Measurements from ENCODE around the gene CA10. TPM values are rescaled to one million over a fixed set of nuclear protein-coding genes. Genes with fewer than 3 reads are reported as not detected.

CA10 gene
- total RNA-seq, 1 donor from 2014 or later: 2.2 TPM

GRCh38 chr17:51608251-51608933 is 550.1 kb downstream of the CA10 start:
- H3K27ac Mint-ChIP-seq: no peak overlapping the region
- no peak overlapping the region for H3K4me3 Mint-ChIP-seq
- no peak for DNase-seq (ENCODE audit: extremely low spot score, unreplicated experiment)
- no peaks in the 10 kb centered on the region for H3K27me3 Mint-ChIP-seq
- no peaks in the 10 kb centered on the region for H3K36me3 Mint-ChIP-seq
- peaks cover 24% of the 10 kb centered on the region for H3K4me1 Mint-ChIP-seq (ENCODE audit: unreplicated experiment)
- no peak for TF ChIP-seq CTCF (conservative IDR thresholded peaks at IDR 0.05)
- peaks cover 3% of the 10 kb centered on the region for H3K9me3 Mint-ChIP-seq

- H3K9me3 Mint-ChIP-seq: no peaks in the 10 kb centered on the region
- DNase-seq (ENCODE audit: extremely low spot score, unreplicated experiment): no peak
- no peak overlapping the region for H3K4me3 Mint-ChIP-seq
- H3K27me3 Mint-ChIP-seq: no peaks in the 10 kb centered on the region
- no peak for TF ChIP-seq CTCF (conservative IDR thresholded peaks at IDR 0.05)
- peaks cover 24% of the 10 kb centered on the region for H3K4me1 Mint-ChIP-seq (ENCODE audit: unreplicated experiment)
- H3K36me3 Mint-ChIP-seq: no peaks in the 10 kb centered on the region
- H3K27ac Mint-ChIP-seq: no peak overlapping the region
Observed at GRCh38 chr17:51607512-51607911, 551.0 kb downstream of the CA10 start.

- Mint-ChIP-seq H3K9me3 (no peaks in the 10 kb centered on the region), H3K36me3 (no peaks in the 10 kb centered on the region), H3K4me1 (ENCODE audit: unreplicated experiment) (peaks cover 18% of the 10 kb centered on the region), H3K27me3 (no peaks in the 10 kb centered on the region), H3K4me3 (no peak overlapping the region), H3K27ac (no peak overlapping the region)
- TF ChIP-seq CTCF (conservative IDR thresholded peaks at IDR 0.05): no peak
- DNase-seq (ENCODE audit: extremely low spot score, unreplicated experiment): no peak
Observed at GRCh38 chr17:51604299-51605020, 554.1 kb downstream of the CA10 start.

- Mint-ChIP-seq H3K4me1 (ENCODE audit: unreplicated experiment) (no peaks in the 10 kb centered on the region), H3K4me3 (no peak overlapping the region), H3K9me3 (no peaks in the 10 kb centered on the region), H3K27ac (no peak overlapping the region), H3K36me3 (no peaks in the 10 kb centered on the region), H3K27me3 (no peaks in the 10 kb centered on the region)
- no peak for DNase-seq (ENCODE audit: extremely low spot score, unreplicated experiment)
- no peak for TF ChIP-seq CTCF (conservative IDR thresholded peaks at IDR 0.05)
Observed at GRCh38 chr17:51601622-51602261, 556.8 kb downstream of the CA10 start.

- no peak overlapping the region for H3K4me3 Mint-ChIP-seq
- no peaks in the 10 kb centered on the region for H3K36me3 Mint-ChIP-seq
- H3K4me1 Mint-ChIP-seq (ENCODE audit: unreplicated experiment): no peaks in the 10 kb centered on the region
- no peak overlapping the region for H3K27ac Mint-ChIP-seq
- DNase-seq (ENCODE audit: extremely low spot score, unreplicated experiment): no peak
- no peak for TF ChIP-seq CTCF (conservative IDR thresholded peaks at IDR 0.05)
- no peaks in the 10 kb centered on the region for H3K9me3 Mint-ChIP-seq
- no peaks in the 10 kb centered on the region for H3K27me3 Mint-ChIP-seq
Observed at GRCh38 chr17:51598824-51599223, 559.7 kb downstream of the CA10 start.

All from type B pancreatic cell (in vitro differentiated cells).